Right kidney (tissue), 1 donor: ENCODE data around the gene KCND2.
A peak's percentile ranks its signal among the peaks of the same experiment; 100 is the strongest.
"Not testable (repeated sequence)": the region's sequence is repeated elsewhere in the genome, so short reads cannot be mapped to it uniquely, and the experiment has no call there.

Source experiments
- DNase-seq: peaks from one replicate; pipeline ENCODE4 v3.0.0-alpha.2; 2016

The KCND2 gene

DNA sequence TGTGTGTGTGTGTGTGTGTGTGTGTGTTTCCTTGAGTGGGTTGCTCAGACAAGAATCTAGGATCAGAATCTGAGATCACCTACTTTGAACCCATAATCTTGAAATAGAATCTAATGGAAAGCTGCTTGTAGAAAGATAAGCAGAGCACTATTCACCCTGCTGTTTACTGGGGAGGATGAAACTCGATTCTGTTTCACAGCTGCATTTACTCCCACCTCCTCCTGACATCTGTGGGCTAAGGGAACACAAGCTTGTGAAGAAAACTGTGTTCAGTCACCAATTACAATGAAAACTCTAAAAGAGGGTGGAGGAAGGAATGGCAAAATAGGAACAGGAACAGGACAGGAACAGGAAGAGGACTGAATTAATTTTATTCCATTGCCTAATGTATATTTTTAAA is 315.4 kb downstream of the KCND2 start:
- peak; percentile 13 for DNase-seq

DNA sequence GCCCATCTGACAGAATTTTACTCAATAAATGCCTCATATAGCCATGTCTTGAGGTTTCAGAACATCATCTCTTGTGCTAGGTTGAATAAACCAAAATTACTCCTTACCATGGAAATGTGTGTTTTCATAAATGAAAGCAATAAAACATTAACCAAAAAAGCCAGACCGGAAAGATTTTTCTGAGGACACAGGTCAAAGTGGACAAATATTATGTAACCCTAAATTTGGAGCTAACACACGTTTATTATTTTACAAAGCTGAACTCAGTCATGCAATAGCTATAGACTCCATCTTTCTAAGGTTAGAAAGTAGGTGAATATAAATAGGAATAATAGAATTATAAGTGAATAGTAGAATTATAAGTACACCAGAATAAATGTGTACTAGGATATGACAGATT is 315.9 kb downstream of the KCND2 start:
- DNase-seq = no peak

DNA sequence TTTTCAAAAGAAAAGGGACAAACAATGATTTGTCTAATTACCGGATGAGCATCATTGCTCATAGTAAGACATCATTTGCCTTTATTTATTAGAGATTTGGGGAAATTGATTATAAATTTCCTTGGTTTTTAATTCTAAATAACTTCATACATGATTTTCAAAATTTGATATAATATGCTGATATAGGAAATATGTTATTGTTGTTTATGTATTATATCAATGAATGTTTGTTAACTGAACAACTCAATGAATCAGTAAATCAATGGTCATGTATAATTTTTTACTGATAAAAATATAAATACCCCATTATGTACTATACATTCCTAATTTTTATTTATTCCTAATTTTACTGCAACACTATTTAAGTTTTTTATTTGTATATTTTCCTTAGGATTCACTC is 327.6 kb downstream of the KCND2 start:
- DNase-seq = no peak

DNA sequence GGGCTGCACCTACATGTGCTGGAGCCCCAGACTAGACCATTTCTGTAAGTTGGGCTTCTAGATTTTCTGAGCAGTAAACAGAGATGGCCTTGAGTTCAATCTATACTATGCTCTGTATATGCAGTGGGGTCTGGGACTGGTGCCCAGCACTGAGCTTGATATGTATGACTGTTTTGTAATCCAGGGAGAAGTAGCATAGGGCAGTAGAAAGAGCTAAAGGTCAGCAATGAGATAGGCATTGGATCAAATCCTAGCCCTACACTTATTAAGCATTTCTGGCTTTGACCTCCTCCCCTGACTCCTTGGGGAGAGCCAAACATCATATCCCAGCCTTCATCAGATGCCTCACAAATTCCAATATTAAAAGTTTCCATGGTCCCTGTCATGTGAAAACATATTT is 330.4 kb downstream of the KCND2 start:
- DNase-seq = no peak

DNA sequence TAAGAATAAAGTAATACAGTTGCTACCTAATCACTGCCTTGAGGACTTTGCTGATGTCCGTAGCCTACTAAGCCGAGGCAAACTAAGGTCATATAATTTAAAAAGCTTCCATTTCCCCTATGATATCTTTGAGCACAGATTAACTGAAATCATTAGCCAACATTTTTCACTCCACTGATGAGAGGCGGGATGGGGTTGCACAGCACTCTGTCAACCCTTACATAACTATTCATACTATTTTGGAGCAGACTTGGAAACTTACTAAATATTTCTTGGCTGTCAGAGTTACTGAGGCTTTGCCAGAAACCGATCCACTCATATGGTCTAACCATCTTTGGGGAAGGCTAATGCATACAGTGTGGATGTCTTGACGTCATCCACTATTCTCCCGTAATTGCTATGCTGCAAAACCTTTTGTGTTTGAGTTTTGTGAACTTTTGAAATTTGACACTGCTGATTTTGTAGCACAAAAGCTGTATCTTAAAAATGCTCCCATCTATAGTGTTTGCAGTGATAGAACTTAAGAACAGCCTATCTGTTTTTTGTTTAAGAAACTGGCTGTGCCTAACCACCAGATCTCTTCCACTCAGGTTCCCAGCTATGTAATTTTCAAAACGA is 336.3 kb downstream of the KCND2 start:
- no peak for DNase-seq

DNA sequence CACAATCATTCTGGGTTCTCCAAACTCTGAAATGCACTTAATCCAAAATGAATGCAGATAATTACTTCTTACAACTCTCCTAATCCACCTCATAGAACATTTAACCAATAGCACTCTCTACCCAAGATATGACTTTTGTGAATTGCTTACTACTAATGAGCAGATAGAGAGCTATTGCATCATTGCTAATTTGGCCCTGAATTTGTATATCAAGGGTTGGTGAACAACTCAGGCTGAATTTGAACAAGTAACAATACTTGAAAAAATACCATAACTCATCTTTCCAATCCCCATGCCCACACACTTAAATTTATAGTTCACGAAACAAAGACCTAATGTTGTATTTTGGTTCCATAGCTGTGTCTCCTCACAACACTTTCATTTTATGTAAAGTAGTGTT is 339.0 kb downstream of the KCND2 start:
- no peak for DNase-seq

DNA sequence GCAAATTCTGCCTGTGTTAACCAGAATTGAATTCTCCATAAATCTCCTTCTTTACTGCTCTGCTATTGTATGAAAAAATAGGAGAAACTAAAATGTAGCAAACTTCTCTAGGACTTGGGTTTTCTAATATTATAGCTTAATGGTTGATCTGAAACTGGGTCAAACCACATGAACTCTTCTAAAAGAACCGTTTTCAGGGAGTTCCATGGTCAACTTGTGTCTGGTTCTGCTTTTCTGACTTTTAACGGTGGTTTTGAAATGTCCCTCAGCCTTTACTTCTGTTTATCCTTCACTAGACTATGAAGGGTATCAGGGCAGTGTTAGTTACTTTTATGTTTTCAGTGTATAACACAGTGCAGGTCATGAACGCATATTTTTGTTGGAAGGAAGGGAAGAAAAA is 342.7 kb downstream of the KCND2 start:
- no peak for DNase-seq

DNA sequence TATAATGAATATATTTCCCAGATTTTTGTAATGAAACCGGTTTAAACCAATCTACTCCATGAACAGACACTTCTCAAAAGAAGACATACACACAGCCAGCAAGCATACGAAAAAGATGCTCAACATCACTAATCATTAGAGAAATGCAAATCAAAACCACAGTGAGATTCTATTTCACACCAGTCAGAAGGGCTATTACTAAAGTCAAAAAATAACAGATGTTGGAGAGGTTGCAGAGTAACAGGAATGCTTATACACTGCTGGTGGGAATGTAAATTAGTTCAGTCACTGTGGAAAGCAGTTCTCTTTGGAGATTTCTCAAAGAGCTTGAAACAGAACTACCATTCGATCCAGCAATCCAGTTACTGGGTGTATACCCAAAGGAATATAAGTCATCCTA is 344.3 kb downstream of the KCND2 start:
- no peak for DNase-seq

DNA sequence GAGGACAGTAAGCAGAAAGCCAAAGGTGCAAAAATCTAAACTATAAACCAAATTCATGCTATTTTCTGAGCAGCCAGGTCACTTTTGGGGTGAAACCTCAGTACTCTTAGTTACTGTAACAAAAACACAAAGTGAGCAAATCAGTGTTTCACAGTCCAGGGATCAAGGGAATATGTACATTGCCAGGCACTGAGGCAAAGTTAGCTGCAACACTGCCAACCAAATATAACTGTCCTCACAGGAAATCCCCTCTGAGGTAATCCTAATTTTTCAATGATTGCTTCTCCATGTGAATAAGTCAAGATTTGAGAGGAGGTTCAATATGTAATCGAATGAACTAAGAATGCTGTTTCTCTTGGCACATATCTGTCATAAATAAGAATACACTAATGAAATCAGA is 355.3 kb downstream of the KCND2 start:
- DNase-seq = no peak

DNA sequence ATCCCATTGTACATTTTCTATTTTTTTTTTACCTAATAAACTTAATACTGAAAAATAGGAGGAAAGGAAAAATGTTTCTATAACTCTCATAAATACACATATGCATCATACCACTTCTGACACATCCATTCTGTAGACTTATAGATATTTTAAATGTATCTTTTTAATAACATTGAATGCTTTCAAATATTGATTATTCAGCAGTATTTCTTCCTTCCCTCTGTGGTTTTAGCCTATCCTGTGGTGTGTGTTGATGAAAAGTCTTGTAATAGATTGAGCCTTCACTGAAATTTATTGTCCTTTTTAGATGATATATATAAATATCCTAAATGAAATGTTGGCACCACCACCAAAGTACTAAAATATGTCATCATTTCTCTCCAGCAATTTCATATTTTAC is 366.9 kb downstream of the KCND2 start:
- DNase-seq = no peak

DNA sequence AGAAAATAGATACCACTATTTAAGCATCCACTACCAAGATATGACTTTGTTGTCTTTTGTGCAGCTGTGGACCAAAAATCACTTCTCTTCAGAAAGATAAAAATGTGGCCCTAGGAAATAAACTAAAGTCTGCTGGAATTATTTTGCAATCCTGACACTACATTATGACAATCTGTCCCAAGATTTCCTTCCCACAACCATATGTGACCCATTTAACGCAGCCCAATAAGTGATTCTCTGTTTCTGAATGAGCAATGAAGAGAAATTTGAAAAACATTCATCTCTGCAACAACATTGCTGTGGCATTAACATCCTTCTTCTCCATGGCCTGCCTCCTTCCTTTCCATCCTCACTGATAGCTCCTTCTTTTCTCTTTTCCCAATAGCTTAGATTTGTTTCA is 373.0 kb downstream of the KCND2 start:
- no peak for DNase-seq

DNA sequence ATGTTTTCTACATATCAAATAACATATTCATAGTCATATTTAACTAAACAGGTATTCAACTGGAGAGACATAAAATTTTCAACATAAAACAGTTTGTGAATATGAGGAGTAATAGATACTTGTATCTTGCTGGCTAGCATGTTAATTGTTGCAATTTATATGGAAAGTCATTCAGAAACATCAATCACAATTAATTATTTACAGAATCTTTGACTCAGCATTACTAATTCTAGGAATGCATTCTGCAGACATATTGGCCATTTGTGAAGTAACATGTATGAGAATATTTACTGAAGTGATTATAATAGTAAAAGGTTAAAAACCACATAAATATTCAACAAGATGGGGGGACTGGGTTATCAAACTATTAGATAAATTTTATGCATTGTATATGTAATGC is 381.3 kb downstream of the KCND2 start:
- no peak for DNase-seq

DNA sequence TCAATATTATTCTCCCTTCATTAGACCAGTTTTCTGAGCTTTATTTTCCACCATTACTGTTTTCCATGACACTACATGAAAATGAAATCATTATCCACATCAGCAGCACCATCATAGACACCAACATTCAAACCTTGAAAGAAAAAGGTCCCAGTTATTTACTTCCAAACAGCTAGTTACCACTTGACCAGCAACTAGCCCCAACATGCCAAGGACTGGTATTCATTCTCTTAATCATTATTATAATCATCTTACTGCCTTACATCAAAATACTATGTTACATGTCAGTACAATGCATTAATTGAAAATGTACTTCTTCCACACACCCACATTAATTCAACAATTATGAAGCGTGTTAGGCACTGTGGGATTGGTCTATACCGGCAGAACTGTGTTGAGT is 385.5 kb downstream of the KCND2 start:
- DNase-seq = no peak

DNA sequence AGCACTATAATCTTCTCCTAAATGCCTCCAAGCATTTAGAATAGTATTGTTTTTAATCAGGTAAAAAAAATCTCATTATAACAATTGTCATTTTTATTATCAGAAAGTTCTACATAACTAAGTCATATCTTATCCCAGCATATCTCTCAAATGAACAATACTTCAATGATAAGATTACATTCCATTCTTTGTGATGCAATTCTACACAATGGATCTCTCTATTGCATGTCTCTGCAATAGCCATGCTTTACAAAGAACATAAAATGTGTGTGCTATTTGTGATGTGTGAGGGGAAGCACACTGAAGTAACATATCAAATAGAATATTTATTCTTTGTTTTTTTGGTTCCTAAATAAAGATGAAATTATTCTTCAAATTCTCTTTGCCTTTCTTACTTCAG is 389.3 kb downstream of the KCND2 start:
- DNase-seq = no peak

DNA sequence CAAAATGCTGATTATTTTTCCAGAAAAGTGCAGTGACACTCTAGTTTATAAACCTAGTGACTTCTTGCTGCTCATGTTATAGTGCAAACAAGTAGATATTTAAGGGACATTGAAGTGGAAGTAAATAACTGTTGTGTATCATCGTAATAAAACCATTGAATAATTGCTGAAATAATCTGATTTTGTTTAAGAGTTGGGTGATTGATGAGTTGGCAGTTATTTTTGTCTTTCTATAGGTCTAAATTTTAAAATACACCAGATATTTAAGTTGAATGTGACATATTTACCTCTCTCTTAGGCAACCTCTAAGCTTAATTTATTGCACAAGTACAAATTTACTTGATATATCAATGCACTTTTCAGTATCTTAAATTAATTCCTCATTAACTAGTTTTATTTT is 392.1 kb downstream of the KCND2 start:
- no peak for DNase-seq

DNA sequence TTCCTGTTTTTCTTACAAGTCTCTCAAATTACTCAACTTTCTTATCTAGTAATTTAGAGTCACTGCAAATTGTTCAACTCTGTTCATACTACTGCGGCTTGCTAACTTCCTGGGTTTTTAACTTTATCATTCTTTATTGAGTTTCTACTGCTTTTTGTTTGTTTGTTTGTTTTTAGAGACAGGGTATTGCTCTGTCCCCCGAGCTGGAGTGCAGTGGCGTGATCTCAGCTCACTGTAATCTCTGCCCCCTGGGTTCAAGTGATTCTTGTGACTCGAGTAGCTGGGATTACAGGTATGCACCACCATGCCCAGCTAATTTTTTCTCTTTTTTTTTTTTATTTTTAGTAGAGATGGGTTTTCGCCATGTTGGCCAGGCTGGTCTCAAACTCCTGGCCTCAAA is 402.1 kb downstream of the KCND2 start:
- no peak for DNase-seq

DNA sequence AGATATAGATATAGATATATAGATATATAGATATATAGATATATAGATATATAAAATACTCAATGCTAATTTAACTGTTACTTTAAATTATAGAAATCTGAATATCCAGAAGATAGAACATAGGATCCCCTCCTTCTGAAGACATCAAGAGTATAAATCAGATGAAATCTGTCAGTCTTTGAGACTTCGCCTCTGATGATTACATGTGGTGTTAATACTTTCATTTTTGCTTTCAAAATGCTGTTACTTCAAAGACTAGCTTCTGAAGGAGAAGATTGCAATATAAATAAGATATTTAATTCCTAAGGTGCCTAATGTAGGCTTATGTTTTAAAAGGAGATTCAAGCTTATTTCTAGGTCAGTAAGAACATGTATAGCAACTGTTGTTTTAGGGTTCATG is 404.6 kb downstream of the KCND2 start:
- DNase-seq = no peak

DNA sequence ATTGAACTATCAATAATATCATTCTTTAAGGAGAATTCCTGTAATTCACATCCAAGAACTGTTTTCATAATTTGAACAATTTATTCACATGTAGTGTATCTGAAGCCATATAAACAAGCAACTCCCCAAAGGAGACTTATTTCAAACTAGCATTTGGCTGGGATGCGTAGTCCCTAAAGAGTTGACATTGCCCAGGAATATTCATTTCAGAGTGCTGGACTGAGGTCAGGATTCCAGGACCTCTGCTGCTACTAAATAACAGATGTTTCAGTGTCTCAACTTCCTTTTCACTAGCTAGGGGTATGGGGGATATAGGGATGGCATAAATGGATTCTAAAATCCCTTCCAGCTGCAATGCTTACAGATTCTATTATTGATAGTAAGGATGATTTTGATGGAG is 408.0 kb downstream of the KCND2 start:
- DNase-seq = no peak

DNA sequence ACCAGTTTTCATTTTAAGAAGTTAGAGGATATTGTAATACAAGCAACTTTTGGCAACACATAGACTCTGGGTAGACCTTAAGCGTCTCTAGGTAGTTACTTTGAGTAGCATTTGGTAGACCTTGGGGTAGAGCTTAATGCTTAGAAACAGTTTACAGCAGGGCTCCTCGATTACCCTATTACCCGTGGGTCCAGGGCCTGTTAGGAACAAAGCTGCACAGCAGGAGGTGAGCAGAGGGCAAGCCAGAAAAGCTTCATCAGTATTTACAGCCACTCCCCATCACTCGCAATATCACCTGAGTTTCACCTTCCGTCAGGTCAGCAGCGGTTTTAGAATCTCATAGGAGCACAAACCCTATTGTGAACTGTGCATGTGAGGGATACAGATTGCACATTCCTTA is 411.5 kb downstream of the KCND2 start:
- DNase-seq = no peak

DNA sequence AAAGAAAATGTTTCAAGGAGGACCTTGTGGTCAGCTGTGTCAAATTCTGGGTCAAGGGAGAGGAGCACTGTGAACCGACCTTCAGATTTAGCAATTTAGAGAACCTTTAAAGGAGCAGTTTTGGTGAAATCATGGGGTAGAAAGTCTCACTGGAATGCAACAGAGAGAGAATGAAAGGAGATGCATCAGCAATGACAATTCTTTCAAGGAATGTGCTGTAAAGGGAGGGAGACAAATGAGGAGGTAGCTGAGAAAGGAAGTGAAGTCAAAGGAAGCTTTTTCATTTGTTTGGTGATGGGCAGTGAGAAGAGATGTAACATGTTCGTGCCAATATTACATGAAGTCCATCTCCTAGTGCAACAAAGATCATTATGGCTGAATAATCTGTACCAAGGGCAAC is 418.9 kb downstream of the KCND2 start:
- no peak for DNase-seq

DNA sequence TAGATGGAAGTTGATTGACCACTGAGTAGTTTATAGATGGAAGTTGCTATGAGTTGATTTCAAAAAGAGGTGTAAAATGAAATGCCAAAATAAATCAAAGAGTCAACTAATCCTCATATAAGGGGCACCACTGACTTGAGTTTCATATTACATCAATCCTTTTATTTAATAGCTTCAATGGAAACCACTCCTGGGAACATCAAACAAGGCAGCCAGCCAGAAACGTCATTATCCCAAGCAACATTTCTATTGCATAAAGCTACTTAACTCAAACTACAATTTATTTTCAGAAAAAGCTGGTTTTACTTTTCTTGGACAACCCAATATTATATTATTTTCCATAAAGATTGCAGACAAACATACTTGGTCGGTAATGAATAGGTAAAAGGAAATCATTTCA is 422.9 kb downstream of the KCND2 start:
- DNase-seq = no peak

DNA sequence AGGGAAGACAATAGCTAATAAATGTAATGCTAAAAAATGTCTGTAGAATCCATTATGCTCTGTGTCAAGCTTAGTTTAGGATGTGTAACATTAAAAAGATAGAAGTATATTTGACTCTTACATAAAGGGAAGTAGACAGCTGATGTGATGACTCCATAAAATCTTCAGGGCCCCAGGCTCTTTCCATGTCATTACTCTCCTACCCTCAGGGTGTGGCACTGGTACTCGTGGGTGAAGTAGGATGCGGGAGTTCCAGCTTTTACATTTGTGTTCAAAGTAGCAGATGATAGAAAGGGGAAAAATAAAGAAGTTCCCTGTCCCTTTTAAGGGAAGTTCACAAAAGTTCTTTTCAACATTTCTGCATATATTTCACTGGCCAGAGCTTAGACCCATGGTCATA is 427.8 kb downstream of the KCND2 start:
- DNase-seq = no peak

DNA sequence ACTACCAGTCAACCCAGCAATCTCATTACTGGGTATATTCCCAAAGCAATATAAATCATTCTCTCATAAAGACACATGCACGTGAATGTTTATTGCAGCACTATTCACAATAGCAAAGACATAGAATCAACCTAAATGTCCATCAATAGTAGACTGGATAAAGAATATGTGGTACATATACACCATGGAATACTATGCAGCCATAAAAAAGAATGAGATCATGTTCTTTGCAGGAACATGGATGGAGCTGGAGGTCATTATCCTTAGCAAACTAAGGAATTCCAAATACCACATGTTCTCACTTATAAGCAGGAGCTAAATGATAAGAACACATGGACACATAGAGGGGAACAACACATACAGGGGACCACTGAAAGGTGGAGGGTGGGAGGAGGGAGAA is 429.4 kb downstream of the KCND2 start:
- not testable (repeated sequence) for DNase-seq

DNA sequence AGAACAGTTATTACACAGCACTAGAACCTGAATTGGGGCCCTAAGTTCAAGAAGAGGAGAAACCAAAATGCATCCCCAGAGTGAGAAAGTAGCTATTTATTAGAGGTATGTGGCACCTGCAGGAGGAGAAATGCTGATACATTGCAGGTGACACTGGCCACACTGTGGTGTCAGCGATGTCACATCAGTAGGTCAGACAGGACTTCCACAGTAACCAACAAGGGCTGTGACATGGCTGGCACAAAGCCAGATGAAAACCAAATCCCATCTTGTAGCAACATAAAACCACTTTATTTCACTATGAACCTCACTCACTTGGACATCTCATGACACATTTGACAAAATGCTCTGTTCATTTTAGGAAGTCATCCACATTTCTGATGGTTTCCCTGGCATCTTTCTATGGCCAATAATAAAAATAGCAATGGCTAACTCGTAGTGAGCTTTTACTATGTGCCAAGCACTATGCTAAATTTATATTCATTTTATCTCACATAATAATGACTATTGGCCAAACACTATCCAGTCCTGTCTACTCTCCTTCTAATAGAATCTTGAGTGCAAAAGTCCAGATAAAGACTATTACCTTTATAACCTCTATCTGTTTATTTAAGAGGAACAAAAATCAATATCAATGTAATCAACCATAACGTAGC is 430.7 kb downstream of the KCND2 start:
- DNase-seq = no peak
